ENCODE measurements around the gene NUAK1. TPM values are rescaled to one million over a fixed set of nuclear protein-coding genes. Genes with fewer than 3 reads are reported as not detected.

NUAK1 gene
- total RNA-seq, 1 experiment from 2014 or later, result 7.4 TPM

- H4K20me1 ChIP-seq (ENCODE audit: insufficient read depth), result no peaks in the 10 kb centered on the region
- no peak overlapping the region for H3K9ac ChIP-seq (ENCODE audit: low read length)
- ATAC-seq, result no peak
- TF ChIP-seq, protein P1, sequence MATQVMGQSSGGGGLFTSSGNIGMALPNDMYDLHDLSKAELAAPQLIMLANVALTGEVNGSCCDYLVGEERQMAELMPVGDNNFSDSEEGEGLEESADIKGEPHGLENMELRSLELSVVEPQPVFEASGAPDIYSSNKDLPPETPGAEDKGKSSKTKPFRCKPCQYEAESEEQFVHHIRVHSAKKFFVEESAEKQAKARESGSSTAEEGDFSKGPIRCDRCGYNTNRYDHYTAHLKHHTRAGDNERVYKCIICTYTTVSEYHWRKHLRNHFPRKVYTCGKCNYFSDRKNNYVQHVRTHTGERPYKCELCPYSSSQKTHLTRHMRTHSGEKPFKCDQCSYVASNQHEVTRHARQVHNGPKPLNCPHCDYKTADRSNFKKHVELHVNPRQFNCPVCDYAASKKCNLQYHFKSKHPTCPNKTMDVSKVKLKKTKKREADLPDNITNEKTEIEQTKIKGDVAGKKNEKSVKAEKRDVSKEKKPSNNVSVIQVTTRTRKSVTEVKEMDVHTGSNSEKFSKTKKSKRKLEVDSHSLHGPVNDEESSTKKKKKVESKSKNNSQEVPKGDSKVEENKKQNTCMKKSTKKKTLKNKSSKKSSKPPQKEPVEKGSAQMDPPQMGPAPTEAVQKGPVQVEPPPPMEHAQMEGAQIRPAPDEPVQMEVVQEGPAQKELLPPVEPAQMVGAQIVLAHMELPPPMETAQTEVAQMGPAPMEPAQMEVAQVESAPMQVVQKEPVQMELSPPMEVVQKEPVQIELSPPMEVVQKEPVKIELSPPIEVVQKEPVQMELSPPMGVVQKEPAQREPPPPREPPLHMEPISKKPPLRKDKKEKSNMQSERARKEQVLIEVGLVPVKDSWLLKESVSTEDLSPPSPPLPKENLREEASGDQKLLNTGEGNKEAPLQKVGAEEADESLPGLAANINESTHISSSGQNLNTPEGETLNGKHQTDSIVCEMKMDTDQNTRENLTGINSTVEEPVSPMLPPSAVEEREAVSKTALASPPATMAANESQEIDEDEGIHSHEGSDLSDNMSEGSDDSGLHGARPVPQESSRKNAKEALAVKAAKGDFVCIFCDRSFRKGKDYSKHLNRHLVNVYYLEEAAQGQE (IDR thresholded peaks at IDR 0.05; ENCODE audit: low read depth), result no peak
- TF ChIP-seq ATF3 (IDR thresholded peaks at IDR 0.05) (no peak), ZFX (IDR thresholded peaks at IDR 0.05) (no peak), POLR2A (IDR thresholded peaks at IDR 0.05; ENCODE audit: borderline replicate concordance, extremely low read depth, insufficient read depth, insufficient read length) (no peak), SRF (IDR thresholded peaks at IDR 0.05; ENCODE audit: low read depth) (no peak)
- no peak overlapping the region for H3K27ac ChIP-seq (ENCODE audit: low read depth, low read length)
- POLR2A ChIA-PET, result no interaction called here
- no peak overlapping the region for H2AFZ ChIP-seq (ENCODE audit: low read depth, low read length, poor library complexity, severe bottlenecking)
- H3K79me2 ChIP-seq (ENCODE audit: insufficient read depth, low read length), result no peaks in the 10 kb centered on the region
- no peak overlapping the region for H3K4me2 ChIP-seq (ENCODE audit: low read length)
- intact Hi-C loops (cut with micrococcal nuclease), result no loop called here
- H3K4me3 ChIP-seq (replicated peaks in 1 of 2; ENCODE audit: low read depth in 1 of 2, low read length in 2 of 2), result no peak overlapping the region
- H3K9me3 ChIP-seq (ENCODE audit: control insufficient read depth in 1 of 2, insufficient read depth in 1 of 2, low read depth in 1 of 2, low read length in 2 of 2), result no peaks in the 10 kb centered on the region
- no TSS peak for BruUV-seq (replicated peaks)
- no peaks in the 10 kb centered on the region for H3K36me3 ChIP-seq (ENCODE audit: control insufficient read depth in 1 of 2, insufficient read depth in 2 of 2, low read length in 2 of 2)
- CTCF ChIA-PET, result interaction anchor here (1.3 kb wide), 1 partner anchor 414 kb away, joined by 3 read pairs; no protein-coding TSS in a partner anchor
- H3K27me3 ChIP-seq (ENCODE audit: insufficient read depth, low read length), result no peaks in the 10 kb centered on the region
- RAD21 ChIA-PET (ENCODE audit: low non-redundant PET in 1 of 2, low total read pairs in 2 of 2, uncharacterized antibody in 2 of 2, unreplicated experiment in 2 of 2), result no interaction called here
- H3K9me2 ChIP-seq (ENCODE audit: insufficient read depth), result no peaks in the 10 kb centered on the region
- no peak for DNase-seq (ENCODE audit: low read depth, low spot score)
- H3K4me1 ChIP-seq (ENCODE audit: control insufficient read depth in 1 of 2, insufficient read depth in 2 of 2, low read length in 2 of 2), result peaks cover 3% of the 10 kb centered on the region in 2 experiments
Measured at GRCh38 chr12:106118381-106119130, 20.2 kb downstream of the NUAK1 start.

All from HCT116 (cell line).